Measurements from ENCODE around the gene RPS6KA4.

DNA sequence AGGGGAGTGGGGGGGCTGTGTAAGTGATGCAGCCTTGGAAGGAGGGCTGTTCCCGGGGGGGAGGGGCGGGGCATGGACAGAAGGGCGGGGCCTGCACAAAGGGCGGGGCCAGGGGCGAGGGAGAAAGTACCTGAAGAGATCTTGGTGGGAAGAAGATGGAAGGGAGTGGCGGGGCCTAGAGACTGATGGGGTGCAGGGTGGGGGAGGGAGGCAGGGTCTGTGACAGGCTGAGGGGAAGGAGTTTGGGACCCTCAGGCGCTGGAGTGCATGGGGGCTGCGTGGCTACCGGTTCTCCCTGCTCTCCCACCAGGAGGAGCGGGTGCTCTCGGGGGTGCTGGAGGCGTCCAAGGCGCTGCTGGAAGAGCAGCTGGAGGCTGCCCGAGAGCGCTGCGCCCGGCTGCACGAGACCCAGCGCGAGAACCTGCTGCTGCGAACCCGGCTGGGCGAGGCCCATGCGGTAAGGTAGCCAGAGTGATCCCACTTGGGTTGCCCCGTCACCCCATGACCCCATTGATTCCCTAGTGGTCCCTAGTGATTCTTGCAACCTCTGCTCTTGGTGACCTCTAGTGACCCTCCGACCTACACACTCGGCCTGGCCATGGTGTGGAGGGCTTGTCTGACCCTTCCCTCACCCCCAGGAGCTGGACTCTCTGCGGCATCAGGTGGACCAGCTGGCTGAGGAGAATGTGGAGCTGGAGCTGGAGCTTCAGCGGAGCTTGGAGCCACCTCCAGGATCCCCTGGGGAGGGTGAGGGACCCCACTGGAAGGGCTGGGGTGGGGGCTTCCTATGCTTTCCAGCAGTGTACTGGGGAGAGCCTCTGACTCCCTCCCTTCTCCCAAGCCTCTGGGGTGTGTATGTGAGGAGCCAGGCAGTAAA, 15.9 kb upstream of the RPS6KA4 start:
- no peak for TF ChIP-seq POLR2A (IDR thresholded peaks at IDR 0.05)
- TF ChIP-seq, protein P1, sequence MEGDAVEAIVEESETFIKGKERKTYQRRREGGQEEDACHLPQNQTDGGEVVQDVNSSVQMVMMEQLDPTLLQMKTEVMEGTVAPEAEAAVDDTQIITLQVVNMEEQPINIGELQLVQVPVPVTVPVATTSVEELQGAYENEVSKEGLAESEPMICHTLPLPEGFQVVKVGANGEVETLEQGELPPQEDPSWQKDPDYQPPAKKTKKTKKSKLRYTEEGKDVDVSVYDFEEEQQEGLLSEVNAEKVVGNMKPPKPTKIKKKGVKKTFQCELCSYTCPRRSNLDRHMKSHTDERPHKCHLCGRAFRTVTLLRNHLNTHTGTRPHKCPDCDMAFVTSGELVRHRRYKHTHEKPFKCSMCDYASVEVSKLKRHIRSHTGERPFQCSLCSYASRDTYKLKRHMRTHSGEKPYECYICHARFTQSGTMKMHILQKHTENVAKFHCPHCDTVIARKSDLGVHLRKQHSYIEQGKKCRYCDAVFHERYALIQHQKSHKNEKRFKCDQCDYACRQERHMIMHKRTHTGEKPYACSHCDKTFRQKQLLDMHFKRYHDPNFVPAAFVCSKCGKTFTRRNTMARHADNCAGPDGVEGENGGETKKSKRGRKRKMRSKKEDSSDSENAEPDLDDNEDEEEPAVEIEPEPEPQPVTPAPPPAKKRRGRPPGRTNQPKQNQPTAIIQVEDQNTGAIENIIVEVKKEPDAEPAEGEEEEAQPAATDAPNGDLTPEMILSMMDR (IDR thresholded peaks at IDR 0.05), result no peak
- no peak for TF ChIP-seq POLR2AphosphoS5 (IDR thresholded peaks at IDR 0.05)

Data from sigmoid colon (tissue), 4 donors.